Measurements from ENCODE around the gene PKNOX1. TPM values are rescaled to one million over a fixed set of nuclear protein-coding genes. Genes with fewer than 3 reads are reported as not detected.

The PKNOX1 gene
- total and polyA plus RNA-seq, 2 experiments from 2014 or later: 29.9 to 76.7 TPM

DNA sequence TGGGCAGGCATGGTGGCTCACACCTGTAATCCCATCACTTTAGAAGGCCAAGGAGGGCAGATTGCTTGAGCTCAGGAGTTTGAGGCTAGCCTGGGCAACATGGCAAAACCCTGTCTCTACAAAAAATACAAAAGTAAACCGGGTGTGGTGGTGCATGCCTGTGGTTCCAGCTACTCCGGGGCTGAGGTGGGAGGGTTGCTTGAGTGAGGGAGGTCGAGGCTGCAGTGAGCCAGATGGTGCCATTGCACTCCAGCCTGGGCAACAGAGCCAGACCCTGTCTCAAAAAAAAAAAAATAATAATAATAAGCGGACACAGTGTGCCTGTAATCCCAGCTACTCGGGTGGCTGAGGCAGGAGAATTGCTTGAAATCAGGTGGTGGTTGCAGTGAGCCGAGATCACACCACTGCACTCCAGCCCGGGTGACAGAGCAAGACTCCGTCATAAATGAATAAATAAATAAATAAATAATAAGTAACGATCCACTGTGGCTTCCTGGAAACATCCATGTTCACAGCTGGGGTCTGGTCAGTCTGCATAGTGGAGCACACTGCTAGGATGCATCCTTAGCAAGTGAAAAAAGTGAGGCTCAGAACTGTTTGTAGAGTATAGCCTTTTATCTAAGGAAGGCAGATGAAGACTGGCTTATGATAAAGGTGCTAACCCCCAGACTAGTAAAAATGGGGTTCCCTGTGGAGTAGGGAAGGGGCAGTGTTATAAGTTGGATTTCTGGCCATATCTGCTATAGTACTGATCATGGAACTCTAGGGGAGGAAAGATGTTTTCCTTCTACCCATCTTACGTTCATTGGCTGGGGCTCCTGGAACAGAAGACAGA, 15.7 kb downstream of the PKNOX1 start:
- Histone ChIP-seq H2AFZ (no peak overlapping the region), H3K4me3 (no peak overlapping the region), H3K36me3 (ENCODE audit: insufficient read depth) (peaks cover 3% of the 10 kb centered on the region; the same call in 1 of the 2 replicates), H4K20me1 (replicated peaks; ENCODE audit: insufficient read depth) (no peaks in the 10 kb centered on the region; the same call in 1 of the 2 replicates), H3K4me2 (no peak overlapping the region), H3K9me2 (ENCODE audit: insufficient read depth) (no peaks in the 10 kb centered on the region), H3K79me2 (replicated peaks; ENCODE audit: insufficient read depth) (peaks cover 40% of the 10 kb centered on the region), H3K4me1 (ENCODE audit: insufficient read depth) (peaks cover 24% of the 10 kb centered on the region), H3K27me3 (ENCODE audit: insufficient read depth) (no peaks in the 10 kb centered on the region), H3K27ac (ENCODE audit: low read depth) (peak overlapping the region; percentile 73; the same call in 1 of the 2 replicates), H3F3A (replicated peaks; ENCODE audit: low read depth) (peaks cover 27% of the 10 kb centered on the region; the same call in 1 of the 2 replicates)
- TF ChIP-seq, protein P1, sequence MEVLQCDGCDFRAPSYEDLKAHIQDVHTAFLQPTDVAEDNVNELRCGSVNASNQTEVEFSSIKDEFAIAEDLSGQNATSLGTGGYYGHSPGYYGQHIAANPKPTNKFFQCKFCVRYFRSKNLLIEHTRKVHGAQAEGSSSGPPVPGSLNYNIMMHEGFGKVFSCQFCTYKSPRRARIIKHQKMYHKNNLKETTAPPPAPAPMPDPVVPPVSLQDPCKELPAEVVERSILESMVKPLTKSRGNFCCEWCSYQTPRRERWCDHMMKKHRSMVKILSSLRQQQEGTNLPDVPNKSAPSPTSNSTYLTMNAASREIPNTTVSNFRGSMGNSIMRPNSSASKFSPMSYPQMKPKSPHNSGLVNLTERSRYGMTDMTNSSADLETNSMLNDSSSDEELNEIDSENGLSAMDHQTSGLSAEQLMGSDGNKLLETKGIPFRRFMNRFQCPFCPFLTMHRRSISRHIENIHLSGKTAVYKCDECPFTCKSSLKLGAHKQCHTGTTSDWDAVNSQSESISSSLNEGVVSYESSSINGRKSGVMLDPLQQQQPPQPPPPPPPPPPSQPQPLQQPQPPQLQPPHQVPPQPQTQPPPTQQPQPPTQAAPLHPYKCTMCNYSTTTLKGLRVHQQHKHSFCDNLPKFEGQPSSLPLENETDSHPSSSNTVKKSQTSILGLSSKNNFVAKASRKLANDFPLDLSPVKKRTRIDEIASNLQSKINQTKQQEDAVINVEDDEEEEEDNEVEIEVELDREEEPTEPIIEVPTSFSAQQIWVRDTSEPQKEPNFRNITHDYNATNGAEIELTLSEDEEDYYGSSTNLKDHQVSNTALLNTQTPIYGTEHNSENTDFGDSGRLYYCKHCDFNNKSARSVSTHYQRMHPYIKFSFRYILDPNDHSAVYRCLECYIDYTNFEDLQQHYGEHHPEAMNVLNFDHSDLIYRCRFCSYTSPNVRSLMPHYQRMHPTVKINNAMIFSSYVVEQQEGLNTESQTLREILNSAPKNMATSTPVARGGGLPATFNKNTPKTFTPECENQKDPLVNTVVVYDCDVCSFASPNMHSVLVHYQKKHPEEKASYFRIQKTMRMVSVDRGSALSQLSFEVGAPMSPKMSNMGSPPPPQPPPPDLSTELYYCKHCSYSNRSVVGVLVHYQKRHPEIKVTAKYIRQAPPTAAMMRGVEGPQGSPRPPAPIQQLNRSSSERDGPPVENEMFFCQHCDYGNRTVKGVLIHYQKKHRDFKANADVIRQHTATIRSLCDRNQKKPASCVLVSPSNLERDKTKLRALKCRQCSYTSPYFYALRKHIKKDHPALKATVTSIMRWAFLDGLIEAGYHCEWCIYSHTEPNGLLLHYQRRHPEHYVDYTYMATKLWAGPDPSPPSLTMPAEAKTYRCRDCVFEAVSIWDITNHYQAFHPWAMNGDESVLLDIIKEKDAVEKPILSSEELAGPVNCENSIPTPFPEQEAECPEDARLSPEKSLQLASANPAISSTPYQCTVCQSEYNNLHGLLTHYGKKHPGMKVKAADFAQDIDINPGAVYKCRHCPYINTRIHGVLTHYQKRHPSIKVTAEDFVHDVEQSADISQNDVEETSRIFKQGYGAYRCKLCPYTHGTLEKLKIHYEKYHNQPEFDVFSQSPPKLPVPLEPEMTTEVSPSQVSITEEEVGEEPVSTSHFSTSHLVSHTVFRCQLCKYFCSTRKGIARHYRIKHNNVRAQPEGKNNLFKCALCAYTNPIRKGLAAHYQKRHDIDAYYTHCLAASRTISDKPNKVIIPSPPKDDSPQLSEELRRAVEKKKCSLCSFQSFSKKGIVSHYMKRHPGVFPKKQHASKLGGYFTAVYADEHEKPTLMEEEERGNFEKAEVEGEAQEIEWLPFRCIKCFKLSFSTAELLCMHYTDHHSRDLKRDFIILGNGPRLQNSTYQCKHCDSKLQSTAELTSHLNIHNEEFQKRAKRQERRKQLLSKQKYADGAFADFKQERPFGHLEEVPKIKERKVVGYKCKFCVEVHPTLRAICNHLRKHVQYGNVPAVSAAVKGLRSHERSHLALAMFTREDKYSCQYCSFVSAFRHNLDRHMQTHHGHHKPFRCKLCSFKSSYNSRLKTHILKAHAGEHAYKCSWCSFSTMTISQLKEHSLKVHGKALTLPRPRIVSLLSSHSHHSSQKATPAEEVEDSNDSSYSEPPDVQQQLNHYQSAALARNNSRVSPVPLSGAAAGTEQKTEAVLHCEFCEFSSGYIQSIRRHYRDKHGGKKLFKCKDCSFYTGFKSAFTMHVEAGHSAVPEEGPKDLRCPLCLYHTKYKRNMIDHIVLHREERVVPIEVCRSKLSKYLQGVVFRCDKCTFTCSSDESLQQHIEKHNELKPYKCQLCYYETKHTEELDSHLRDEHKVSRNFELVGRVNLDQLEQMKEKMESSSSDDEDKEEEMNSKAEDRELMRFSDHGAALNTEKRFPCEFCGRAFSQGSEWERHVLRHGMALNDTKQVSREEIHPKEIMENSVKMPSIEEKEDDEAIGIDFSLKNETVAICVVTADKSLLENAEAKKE (CRISPR knock-in tag; IDR thresholded peaks at IDR 0.05): no peak
- no peak for TF ChIP-seq EZH2 (IDR thresholded peaks at IDR 0.05; ENCODE audit: low read depth, unreplicated experiment)
- TF ChIP-seq, protein P2, sequence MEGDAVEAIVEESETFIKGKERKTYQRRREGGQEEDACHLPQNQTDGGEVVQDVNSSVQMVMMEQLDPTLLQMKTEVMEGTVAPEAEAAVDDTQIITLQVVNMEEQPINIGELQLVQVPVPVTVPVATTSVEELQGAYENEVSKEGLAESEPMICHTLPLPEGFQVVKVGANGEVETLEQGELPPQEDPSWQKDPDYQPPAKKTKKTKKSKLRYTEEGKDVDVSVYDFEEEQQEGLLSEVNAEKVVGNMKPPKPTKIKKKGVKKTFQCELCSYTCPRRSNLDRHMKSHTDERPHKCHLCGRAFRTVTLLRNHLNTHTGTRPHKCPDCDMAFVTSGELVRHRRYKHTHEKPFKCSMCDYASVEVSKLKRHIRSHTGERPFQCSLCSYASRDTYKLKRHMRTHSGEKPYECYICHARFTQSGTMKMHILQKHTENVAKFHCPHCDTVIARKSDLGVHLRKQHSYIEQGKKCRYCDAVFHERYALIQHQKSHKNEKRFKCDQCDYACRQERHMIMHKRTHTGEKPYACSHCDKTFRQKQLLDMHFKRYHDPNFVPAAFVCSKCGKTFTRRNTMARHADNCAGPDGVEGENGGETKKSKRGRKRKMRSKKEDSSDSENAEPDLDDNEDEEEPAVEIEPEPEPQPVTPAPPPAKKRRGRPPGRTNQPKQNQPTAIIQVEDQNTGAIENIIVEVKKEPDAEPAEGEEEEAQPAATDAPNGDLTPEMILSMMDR (conservative IDR thresholded peaks at IDR 0.05; ENCODE audit: low read depth in 2 of 2): no peak
- TF ChIP-seq POLR2AphosphoS5 (IDR thresholded peaks at IDR 0.05; ENCODE audit: low read depth): no peak; the same call in 1 of the 2 replicates
- no peak for TF ChIP-seq NANOG (IDR thresholded peaks at IDR 0.05; ENCODE audit: borderline replicate concordance)
- TF ChIP-seq CREB1 (CRISPR knock-in tag; IDR thresholded peaks at IDR 0.05; ENCODE audit: low read depth): no peak
- no peak for TF ChIP-seq JUNB (IDR thresholded peaks at IDR 0.05; ENCODE audit: unreplicated experiment)
- no peak for TF ChIP-seq ZNF331 (CRISPR knock-in tag; IDR thresholded peaks at IDR 0.05; ENCODE audit: low read depth)
- TF ChIP-seq, protein P3, sequence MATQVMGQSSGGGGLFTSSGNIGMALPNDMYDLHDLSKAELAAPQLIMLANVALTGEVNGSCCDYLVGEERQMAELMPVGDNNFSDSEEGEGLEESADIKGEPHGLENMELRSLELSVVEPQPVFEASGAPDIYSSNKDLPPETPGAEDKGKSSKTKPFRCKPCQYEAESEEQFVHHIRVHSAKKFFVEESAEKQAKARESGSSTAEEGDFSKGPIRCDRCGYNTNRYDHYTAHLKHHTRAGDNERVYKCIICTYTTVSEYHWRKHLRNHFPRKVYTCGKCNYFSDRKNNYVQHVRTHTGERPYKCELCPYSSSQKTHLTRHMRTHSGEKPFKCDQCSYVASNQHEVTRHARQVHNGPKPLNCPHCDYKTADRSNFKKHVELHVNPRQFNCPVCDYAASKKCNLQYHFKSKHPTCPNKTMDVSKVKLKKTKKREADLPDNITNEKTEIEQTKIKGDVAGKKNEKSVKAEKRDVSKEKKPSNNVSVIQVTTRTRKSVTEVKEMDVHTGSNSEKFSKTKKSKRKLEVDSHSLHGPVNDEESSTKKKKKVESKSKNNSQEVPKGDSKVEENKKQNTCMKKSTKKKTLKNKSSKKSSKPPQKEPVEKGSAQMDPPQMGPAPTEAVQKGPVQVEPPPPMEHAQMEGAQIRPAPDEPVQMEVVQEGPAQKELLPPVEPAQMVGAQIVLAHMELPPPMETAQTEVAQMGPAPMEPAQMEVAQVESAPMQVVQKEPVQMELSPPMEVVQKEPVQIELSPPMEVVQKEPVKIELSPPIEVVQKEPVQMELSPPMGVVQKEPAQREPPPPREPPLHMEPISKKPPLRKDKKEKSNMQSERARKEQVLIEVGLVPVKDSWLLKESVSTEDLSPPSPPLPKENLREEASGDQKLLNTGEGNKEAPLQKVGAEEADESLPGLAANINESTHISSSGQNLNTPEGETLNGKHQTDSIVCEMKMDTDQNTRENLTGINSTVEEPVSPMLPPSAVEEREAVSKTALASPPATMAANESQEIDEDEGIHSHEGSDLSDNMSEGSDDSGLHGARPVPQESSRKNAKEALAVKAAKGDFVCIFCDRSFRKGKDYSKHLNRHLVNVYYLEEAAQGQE (IDR thresholded peaks at IDR 0.05; ENCODE audit: unreplicated experiment): no peak
- no peak for TF ChIP-seq ETS1 (IDR thresholded peaks at IDR 0.05)
- Mint-ChIP-seq H3K9me3 (no peaks in the 10 kb centered on the region), H3K36me3 (ENCODE audit: low read depth) (peaks cover 11% of the 10 kb centered on the region; the same call in 1 of the 3 replicates), H3K4me1 (peaks cover 30% of the 10 kb centered on the region), H3K4me3 (no peak overlapping the region), H3K27ac (no peak overlapping the region), H3K27me3 (ENCODE audit: insufficient read depth, low read depth, poor library complexity) (peaks cover 11% of the 10 kb centered on the region)
- no peak for ATAC-seq
- DNase-seq (ENCODE audit: low spot score): no peak

Data from GM23338 (cell line).